H1 (cell line): ENCODE results near the gene JMJD7. TPM values are rescaled to one million over a fixed set of nuclear protein-coding genes. Genes with fewer than 3 reads are reported as not detected.

Experiments used
- CHD7 ChIP-seq: fragments of 300-600 bp; sonication (generic); IDR thresholded peaks from 2 replicates; pipeline ENCODE4 v1.7.1; 2012; ENCODE audit warnings: low read length, moderate library complexity, mild to moderate bottlenecking, inconsistent platforms; ENCODE audit not compliant: insufficient replicate concordance
- RXRA ChIP-seq: IDR thresholded peaks from 2 replicates; pipeline ENCODE4 v1.6.1; 2011; ENCODE audit warnings: low read depth, mild to moderate bottlenecking, low read length, moderate library complexity; ENCODE audit not compliant: insufficient read depth
- polyA plus RNA-seq, 7 experiments: library from polyadenylated mRNA; depleted of rRNA in 3 of 7; stranded (reverse) in 5 of 7; unstranded in 2 of 7; fragments of >200 nt in 5 of 7; fragments of 200-250 nt in 2 of 7; gene quantifications; 1 replicate in 5 of 7; 2 replicates in 1 of 7; 4 replicates in 1 of 7; pipeline versions ENCODE4 v1.2.1 to v1.2.3, GENCODE V29; 2011 to 2013; ENCODE audit warnings: missing spikeins in 2 of 7, mixed read lengths in 2 of 7
- total RNA-seq: library from RNA; stranded (reverse); fragmentation: NEBNext Ultra II Directional; extraction: Animal tissue kit (Norgen Biotek cat#: 25700); gene quantifications from 2 replicates; pipeline ENCODE4 v1.2.1, GENCODE V29; 2021

Gene JMJD7
- total and polyA plus RNA-seq, 2 of the 8 experiments (the other 6 are each of a cell fraction or from before 2014, with no cell fraction given): 15.0 to 20.0 TPM

- TF ChIP-seq CHD7 (no peak), RXRA (no peak)
- TF ChIP-seq, all 59 proteins: peak for 0
Observed at GRCh38 chr15:41813426-41813825, 14.5 kb upstream of the JMJD7 start (continued).
